DND-41 (cell line): ENCODE measurements around the gene VAV3.

Experiments used
- ATAC-seq: fragments of 200-7000 bp; cut with Tn5 transposase; 3 replicates; pipeline ENCODE4 v1.9.1; 2021; ENCODE audit warnings: low read depth; ENCODE audit not compliant: insufficient read depth
- DNase-seq: peaks from one replicate; pipeline ENCODE4 v3.0.0-alpha.2; 2020
- H2AFZ ChIP-seq: 2 replicates; pipeline ENCODE4 v1.6.0; 2012; ENCODE audit warnings: low read depth, low read length
- H3K27ac ChIP-seq: 2 replicates; pipeline ENCODE4 v1.5.1; 2012; ENCODE audit warnings: low read length, inconsistent platforms
- H3K27me3 ChIP-seq: fragments of 200-600 bp; sonication (generic); 2 replicates; pipeline ENCODE4 v1.6.0; 2012; ENCODE audit warnings: low read length, mild to moderate bottlenecking, inconsistent platforms; ENCODE audit not compliant: insufficient read depth, poor library complexity
- H3K36me3 ChIP-seq: 2 replicates; pipeline ENCODE4 v1.5.1; 2012; ENCODE audit warnings: low read length, inconsistent platforms; ENCODE audit not compliant: insufficient read depth
- H3K4me1 ChIP-seq: 2 replicates; pipeline ENCODE4 v1.5.1; 2012; ENCODE audit warnings: mild to moderate bottlenecking, low read length; ENCODE audit not compliant: insufficient read depth
- H3K4me2 ChIP-seq: 2 replicates; pipeline ENCODE4 v1.6.0; 2012; ENCODE audit warnings: mild to moderate bottlenecking, moderate library complexity, low read length, inconsistent platforms; ENCODE audit not compliant: insufficient read depth
- H3K4me3 ChIP-seq, 2 experiments: fragments of 200-600 bp in 1 of 2; shearing (Covaris generic) in 1 of 2; 2 replicates each; pipeline ENCODE4 v1.5.1; 2012 to 2016; ENCODE audit warnings: inconsistent platforms in 2 of 2, low read length in 2 of 2, mild to moderate bottlenecking in 2 of 2, low read depth in 1 of 2, moderate library complexity in 1 of 2
- H3K79me2 ChIP-seq: 2 replicates; pipeline ENCODE4 v1.6.0; 2012; ENCODE audit warnings: low read length, inconsistent platforms; ENCODE audit not compliant: insufficient read depth
- H3K9ac ChIP-seq: 2 replicates; pipeline ENCODE4 v1.6.0; 2012; ENCODE audit warnings: low read depth, mild to moderate bottlenecking, inconsistent platforms, low read length, moderate library complexity
- H3K9me3 ChIP-seq: 2 replicates; pipeline ENCODE4 v1.5.1; 2012; ENCODE audit warnings: low read length, moderate library complexity, mild to moderate bottlenecking, inconsistent platforms; ENCODE audit not compliant: insufficient read depth, severe bottlenecking
- H4K20me1 ChIP-seq: 2 replicates; pipeline ENCODE4 v1.6.0; 2012; ENCODE audit warnings: low read length; ENCODE audit not compliant: insufficient read depth
- EZH2 ChIP-seq: IDR thresholded peaks from 3 replicates; pipeline ENCODE4 v1.6.1; 2012; ENCODE audit warnings: borderline replicate concordance, low read depth, mild to moderate bottlenecking, moderate library complexity, low read length, inconsistent platforms; ENCODE audit not compliant: severe bottlenecking
- TF ChIP-seq, protein P1 (sequence below): IDR thresholded peaks from 2 replicates; pipeline ENCODE4 v1.5.1; 2012; ENCODE audit warnings: borderline replicate concordance, low read length, moderate library complexity, mild to moderate bottlenecking; ENCODE audit not compliant: poor library complexity, severe bottlenecking; ENCODE audit errors: extremely low read depth

VAV3 gene

DNA sequence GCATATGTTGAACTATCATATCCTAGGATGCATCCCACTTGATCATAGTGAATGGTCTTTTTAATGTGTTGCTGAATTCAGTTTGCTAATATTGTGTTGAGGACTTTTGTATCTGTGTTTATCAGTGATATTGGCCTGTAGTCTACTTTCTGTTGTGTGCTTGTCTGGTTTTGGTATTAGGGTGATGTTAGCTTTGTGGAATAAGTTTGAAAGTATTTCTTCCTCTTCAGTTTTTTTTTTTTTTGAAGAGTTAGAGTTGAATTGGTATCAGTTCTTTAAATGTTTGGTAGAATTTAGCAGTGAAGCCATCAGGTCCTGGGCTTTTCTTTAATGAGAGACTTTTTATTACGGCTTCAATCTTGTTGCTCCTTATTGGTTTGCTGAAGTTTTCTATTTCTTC is 162.3 kb downstream of the VAV3 start:
- TF ChIP-seq, protein P1, sequence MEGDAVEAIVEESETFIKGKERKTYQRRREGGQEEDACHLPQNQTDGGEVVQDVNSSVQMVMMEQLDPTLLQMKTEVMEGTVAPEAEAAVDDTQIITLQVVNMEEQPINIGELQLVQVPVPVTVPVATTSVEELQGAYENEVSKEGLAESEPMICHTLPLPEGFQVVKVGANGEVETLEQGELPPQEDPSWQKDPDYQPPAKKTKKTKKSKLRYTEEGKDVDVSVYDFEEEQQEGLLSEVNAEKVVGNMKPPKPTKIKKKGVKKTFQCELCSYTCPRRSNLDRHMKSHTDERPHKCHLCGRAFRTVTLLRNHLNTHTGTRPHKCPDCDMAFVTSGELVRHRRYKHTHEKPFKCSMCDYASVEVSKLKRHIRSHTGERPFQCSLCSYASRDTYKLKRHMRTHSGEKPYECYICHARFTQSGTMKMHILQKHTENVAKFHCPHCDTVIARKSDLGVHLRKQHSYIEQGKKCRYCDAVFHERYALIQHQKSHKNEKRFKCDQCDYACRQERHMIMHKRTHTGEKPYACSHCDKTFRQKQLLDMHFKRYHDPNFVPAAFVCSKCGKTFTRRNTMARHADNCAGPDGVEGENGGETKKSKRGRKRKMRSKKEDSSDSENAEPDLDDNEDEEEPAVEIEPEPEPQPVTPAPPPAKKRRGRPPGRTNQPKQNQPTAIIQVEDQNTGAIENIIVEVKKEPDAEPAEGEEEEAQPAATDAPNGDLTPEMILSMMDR = no peak
- no peak for TF ChIP-seq EZH2
- no peak overlapping the region for H3K27ac ChIP-seq
- no peaks in the 10 kb centered on the region for H3K27me3 ChIP-seq
- no peak overlapping the region for H3K9ac ChIP-seq
- H3K4me1 ChIP-seq = peaks cover 43% of the 10 kb centered on the region
- no peaks in the 10 kb centered on the region for H3K9me3 ChIP-seq
- H4K20me1 ChIP-seq = peaks cover 7% of the 10 kb centered on the region; the same call in 1 of the 2 replicates
- H3K36me3 ChIP-seq = no peaks in the 10 kb centered on the region
- no peak overlapping the region for H2AFZ ChIP-seq
- ATAC-seq = no peak
- no peak overlapping the region for H3K4me3 ChIP-seq
- peaks cover 29% of the 10 kb centered on the region for H3K79me2 ChIP-seq
- DNase-seq = no peak
- no peak overlapping the region for H3K4me2 ChIP-seq

DNA sequence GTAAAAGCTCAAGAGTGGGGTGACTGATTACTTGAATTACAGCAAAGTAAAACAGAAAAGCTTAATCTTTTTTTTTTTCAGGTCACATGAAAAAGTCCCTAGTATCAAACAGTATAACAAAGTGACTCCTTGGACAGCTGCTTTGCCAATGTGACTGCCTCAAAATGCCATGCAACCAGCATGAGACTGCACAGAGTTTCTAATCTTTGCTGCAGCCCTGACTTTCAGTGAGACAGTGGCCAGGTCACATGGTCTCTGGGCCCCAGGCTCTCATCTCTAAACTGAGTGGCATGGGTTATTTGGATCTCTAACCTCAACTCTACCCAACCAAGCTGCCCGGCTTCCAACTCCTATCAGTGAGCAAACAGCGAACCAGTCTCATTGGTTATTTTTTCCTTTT is 169.0 kb downstream of the VAV3 start:
- no peak overlapping the region for H3K4me3 ChIP-seq
- no peaks in the 10 kb centered on the region for H3K9me3 ChIP-seq
- no peak overlapping the region for H3K27ac ChIP-seq
- peak; percentile 67; the same call in 1 of the 3 replicates for ATAC-seq
- no peak for TF ChIP-seq EZH2
- TF ChIP-seq, protein P1 = no peak
- no peak overlapping the region for H3K4me2 ChIP-seq
- no peak overlapping the region for H2AFZ ChIP-seq
- no peaks in the 10 kb centered on the region for H3K27me3 ChIP-seq
- no peaks in the 10 kb centered on the region for H3K36me3 ChIP-seq
- DNase-seq = no peak
- no peaks in the 10 kb centered on the region for H4K20me1 ChIP-seq
- H3K79me2 ChIP-seq = peaks cover 49% of the 10 kb centered on the region
- H3K9ac ChIP-seq = no peak overlapping the region
- H3K4me1 ChIP-seq = peaks cover 10% of the 10 kb centered on the region

DNA sequence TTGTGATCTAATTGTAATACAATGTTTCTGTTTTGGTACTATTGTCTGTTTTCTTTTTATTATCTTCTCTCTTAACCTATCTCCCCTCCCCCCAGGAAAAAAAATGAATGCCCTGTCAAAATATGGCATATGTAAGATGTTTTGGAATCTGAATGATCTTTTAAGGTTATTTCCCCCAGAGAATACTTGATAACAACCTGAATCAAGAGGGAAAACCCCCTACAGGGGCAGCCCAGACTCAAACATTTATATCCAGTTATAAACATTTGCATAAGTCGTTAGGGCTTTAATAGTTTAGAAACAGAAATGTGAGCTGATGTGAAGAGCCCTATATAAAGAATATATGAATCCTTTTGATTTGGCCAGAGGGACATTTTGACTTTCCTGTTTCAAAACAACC is 169.5 kb downstream of the VAV3 start:
- Histone ChIP-seq H3K27me3 (no peaks in the 10 kb centered on the region), H3K9me3 (no peaks in the 10 kb centered on the region), H3K27ac (no peak overlapping the region), H3K79me2 (peaks cover 52% of the 10 kb centered on the region), H3K9ac (no peak overlapping the region), H3K4me2 (no peak overlapping the region), H4K20me1 (no peaks in the 10 kb centered on the region), H3K36me3 (no peaks in the 10 kb centered on the region), H2AFZ (no peak overlapping the region), H3K4me1 (peaks cover 16% of the 10 kb centered on the region), H3K4me3 (no peak overlapping the region)
- ATAC-seq (no peak), DNase-seq (no peak)
- TF ChIP-seq, protein P1 = no peak
- TF ChIP-seq EZH2 = no peak

DNA sequence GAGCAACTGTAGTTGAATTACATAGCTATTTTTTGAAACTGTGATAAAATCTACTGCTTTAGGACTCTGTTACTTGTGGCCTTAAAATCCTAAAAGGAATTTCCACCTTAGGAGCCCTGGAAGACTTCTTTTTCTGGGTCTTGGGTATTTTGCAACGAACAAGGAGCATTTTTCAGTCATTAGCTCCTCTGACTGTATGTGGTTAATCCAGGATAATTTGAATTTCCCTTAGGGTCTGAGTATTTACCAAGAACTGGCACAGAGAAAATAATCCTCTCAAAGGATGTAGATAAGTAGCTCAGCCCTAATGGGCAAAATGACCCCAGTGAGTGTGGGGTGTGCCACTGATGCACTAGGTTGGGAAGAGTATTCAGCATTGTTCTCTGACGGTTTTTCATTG is 170.4 kb downstream of the VAV3 start:
- no peak overlapping the region for H2AFZ ChIP-seq
- H3K4me2 ChIP-seq = no peak overlapping the region
- H3K27me3 ChIP-seq = no peaks in the 10 kb centered on the region
- H4K20me1 ChIP-seq = no peaks in the 10 kb centered on the region; the same call in 1 of the 2 replicates
- no peaks in the 10 kb centered on the region for H3K36me3 ChIP-seq
- H3K9me3 ChIP-seq = no peaks in the 10 kb centered on the region
- TF ChIP-seq, protein P1 = no peak
- TF ChIP-seq EZH2 = no peak
- no peak for DNase-seq
- no peak overlapping the region for H3K4me3 ChIP-seq
- H3K4me1 ChIP-seq = peaks cover 25% of the 10 kb centered on the region
- peaks cover 56% of the 10 kb centered on the region for H3K79me2 ChIP-seq
- ATAC-seq = no peak
- no peak overlapping the region for H3K27ac ChIP-seq
- H3K9ac ChIP-seq = no peak overlapping the region
